Measurements from ENCODE around the gene CCDC88A. TPM values are rescaled to one million over a fixed set of nuclear protein-coding genes. Genes with fewer than 3 reads are reported as not detected.
A peak's percentile ranks its signal among the peaks of the same experiment; 100 is the strongest.

CCDC88A gene
- polyA plus RNA-seq, 2 of the 4 experiments (the other 2 are of a cell fraction) = 21.3 to 77.8 TPM

DNA sequence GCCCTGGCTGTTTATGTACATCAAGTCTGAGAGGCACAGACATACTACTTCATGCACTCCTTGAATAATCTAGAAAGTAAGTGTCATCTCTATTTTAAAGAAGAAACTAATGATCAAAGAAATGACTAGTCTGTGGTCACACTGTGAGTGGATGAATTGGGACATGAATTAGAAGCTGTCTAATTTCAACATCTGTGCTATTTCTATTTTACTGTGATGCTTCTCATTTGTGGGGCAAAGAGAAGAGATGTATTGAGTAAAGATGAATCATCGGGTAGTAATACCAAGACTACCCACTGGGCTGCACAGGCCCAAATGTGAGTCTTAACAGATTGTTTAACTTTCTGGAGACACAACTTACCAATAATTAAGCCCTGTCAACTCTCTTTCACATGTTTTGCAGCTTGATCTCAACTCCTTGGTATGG lies 108.2 kb downstream of the CCDC88A start:
- no peaks in the 10 kb centered on the region for H3K9me3 ChIP-seq
- ATAC-seq (peak; percentile 95), FAIRE-seq (no peak), DNase-seq (ENCODE audit: low read depth in 1 of 2, low spot score in 1 of 2) (peak; percentile 16 to 25)
- TF ChIP-seq FOSL2 (IDR thresholded peaks at IDR 0.05) (no peak), FOSL2 (CRISPR knock-in tag; IDR thresholded peaks at IDR 0.05) (peak; percentile 68), RAD21 (conservative IDR thresholded peaks at IDR 0.05 in 1 of 2, IDR thresholded peaks at IDR 0.05 in 1 of 2) (0 out of 5 replicates have a peak, but pooled peaks of 1 of the 2 experiments have one; percentile 10), JUNB (IDR thresholded peaks at IDR 0.05) (no peak), HOXB13 (CRISPR knock-in tag; IDR thresholded peaks at IDR 0.05; ENCODE audit: low read depth) (no peak), RFX5 (IDR thresholded peaks at IDR 0.05) (no peak)
- TF ChIP-seq, protein P1, sequence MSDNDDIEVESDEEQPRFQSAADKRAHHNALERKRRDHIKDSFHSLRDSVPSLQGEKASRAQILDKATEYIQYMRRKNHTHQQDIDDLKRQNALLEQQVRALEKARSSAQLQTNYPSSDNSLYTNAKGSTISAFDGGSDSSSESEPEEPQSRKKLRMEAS (IDR thresholded peaks at IDR 0.05) = no peak
- TF ChIP-seq, protein P2, sequence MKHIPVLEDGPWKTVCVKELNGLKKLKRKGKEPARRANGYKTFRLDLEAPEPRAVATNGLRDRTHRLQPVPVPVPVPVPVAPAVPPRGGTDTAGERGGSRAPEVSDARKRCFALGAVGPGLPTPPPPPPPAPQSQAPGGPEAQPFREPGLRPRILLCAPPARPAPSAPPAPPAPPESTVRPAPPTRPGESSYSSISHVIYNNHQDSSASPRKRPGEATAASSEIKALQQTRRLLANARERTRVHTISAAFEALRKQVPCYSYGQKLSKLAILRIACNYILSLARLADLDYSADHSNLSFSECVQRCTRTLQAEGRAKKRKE (CRISPR knock-in tag; IDR thresholded peaks at IDR 0.05; ENCODE audit: low read depth) = no peak
- POLR2A ChIA-PET = no interaction called here
- no peak overlapping the region for H3K27ac ChIP-seq
- CTCF ChIA-PET = interaction anchor here (0.7 to 1.7 kb wide), 4 partner anchors 9 to 120 kb away, joined by 3 to 4 read pairs (median 3); no protein-coding TSS in a partner anchor
- no peak overlapping the region for H3K4me2 ChIP-seq
- WGBS (ENCODE audit: missing lambda C conversion rate) = 30% methylated on average over 1 of the region's 1 CpG
- no peak overlapping the region for H3K4me3 ChIP-seq
- H3K4me1 ChIP-seq = peaks cover 12% of the 10 kb centered on the region

DNA sequence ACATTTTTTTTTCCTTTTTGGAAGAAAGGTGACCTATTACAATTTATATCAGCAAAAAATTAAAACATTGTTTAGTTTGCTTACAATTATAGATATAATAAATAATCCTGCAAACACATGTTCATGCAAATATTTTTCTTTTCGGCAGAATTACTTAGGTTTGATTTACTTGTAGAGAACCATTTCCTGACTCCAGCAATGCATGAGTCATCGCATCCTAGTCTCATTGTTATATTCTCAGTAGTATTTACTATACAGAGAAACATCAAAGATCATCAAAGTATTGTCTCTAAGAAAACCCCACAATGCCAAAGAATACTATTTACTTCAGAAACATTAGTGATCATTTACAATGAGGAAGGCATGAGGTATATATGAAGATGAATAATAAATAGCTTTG lies 110.2 kb downstream of the CCDC88A start:
- no peaks in the 10 kb centered on the region for H3K9me3 ChIP-seq
- ChIA-PET CTCF (no interaction called here), POLR2A (no interaction called here)
- H3K4me2 ChIP-seq = no peak overlapping the region
- peaks cover 12% of the 10 kb centered on the region for H3K4me1 ChIP-seq
- 69% methylated on average over 2 of the region's 2 CpGs for WGBS (ENCODE audit: missing lambda C conversion rate)
- ATAC-seq (no peak), FAIRE-seq (peak; percentile 18), DNase-seq (ENCODE audit: low read depth in 1 of 2, low spot score in 1 of 2) (no peak)
- TF ChIP-seq MYC (IDR thresholded peaks at IDR 0.05; ENCODE audit: borderline replicate concordance, low read length) (no peak), FOSL2 (IDR thresholded peaks at IDR 0.05) (no peak), FOSL2 (CRISPR knock-in tag; IDR thresholded peaks at IDR 0.05) (peak; percentile 85), NPAS2 (CRISPR knock-in tag; IDR thresholded peaks at IDR 0.05; ENCODE audit: borderline replicate concordance) (no peak)
- TF ChIP-seq, protein P3, sequence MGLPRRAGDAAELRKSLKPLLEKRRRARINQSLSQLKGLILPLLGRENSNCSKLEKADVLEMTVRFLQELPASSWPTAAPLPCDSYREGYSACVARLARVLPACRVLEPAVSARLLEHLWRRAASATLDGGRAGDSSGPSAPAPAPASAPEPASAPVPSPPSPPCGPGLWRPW (IDR thresholded peaks at IDR 0.05) = no peak
- H3K27ac ChIP-seq = no peak overlapping the region
- H3K4me3 ChIP-seq = no peak overlapping the region

DNA sequence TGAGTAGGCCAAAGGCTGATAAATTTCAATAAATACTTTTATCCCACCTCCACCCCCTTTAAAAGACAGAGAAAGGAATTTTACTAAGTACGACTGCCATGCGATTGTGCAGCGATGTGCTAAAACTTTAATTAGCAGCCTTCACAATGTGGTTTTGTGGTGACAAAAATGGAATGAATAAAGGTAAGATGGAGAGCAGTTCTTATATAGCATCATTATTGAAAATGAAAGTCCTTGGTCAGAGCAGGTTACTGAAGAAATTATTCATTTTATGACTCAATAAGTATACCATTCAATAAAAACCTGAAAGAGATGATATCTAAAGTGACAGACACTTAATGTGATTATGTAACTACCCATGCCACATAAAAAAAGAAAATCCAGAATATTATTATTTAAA lies 117.4 kb downstream of the CCDC88A start:
- ATAC-seq = no peak
- H3K4me3 ChIP-seq = no peak overlapping the region

DNA sequence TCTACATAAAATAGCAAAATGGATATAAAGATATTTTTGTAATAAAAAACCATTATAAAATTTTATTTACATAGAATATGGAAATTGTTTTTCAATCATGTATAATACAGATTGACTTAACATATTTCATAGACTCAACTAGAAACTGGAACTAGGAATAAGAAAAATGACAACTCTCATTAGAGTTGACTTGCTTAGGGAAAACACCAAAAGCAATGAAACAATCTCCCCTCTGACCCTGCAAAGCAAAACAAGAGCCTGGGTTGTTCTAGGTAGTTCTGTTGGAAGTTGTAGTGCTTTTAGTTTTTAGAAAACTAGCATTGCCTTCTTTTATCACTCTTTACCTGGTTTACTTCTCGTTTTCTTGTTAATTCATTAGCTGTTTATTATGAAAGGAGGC lies 118.4 kb downstream of the CCDC88A start:
- ChIA-PET CTCF (interaction anchor here (1.1 to 1.2 kb wide), 2 partner anchors 17 to 19 kb away, joined by 3 read pairs; no protein-coding TSS in a partner anchor), POLR2A (no interaction called here)
- no peak for ATAC-seq
- TF ChIP-seq TFCP2L1 (CRISPR knock-in tag; IDR thresholded peaks at IDR 0.05) = no peak
- TF ChIP-seq MAFK (IDR thresholded peaks at IDR 0.05; ENCODE audit: partially characterized antibody) = no peak
- no peak for TF ChIP-seq KDM5A (IDR thresholded peaks at IDR 0.05)
- TF ChIP-seq RARB (CRISPR knock-in tag; IDR thresholded peaks at IDR 0.05) = no peak
- TF ChIP-seq HOXB5 (CRISPR knock-in tag; IDR thresholded peaks at IDR 0.05) = no peak
- TF ChIP-seq NFE2L2 (conservative IDR thresholded peaks at IDR 0.05; ENCODE audit: low read length) = no peak
- no peak for TF ChIP-seq POLR2A (IDR thresholded peaks at IDR 0.05; ENCODE audit: low read length)
- TF ChIP-seq, protein P2 (CRISPR knock-in tag; IDR thresholded peaks at IDR 0.05; ENCODE audit: low read depth) = no peak
- no peak for TF ChIP-seq ZC3H11A (IDR thresholded peaks at IDR 0.05)
- no peak for TF ChIP-seq FOXS1 (CRISPR knock-in tag; IDR thresholded peaks at IDR 0.05)
- no peak for TF ChIP-seq NR3C1 (IDR thresholded peaks at IDR 0.05)
- TF ChIP-seq ZNF302 (CRISPR knock-in tag; IDR thresholded peaks at IDR 0.05) = no peak
- TF ChIP-seq, protein P3 (IDR thresholded peaks at IDR 0.05) = no peak
- no peak for TF ChIP-seq FOSB (CRISPR knock-in tag; IDR thresholded peaks at IDR 0.05)
- no peak for TF ChIP-seq EP300 (IDR thresholded peaks at IDR 0.05)

More for the DNA sequence above, 117.4 kb downstream of the CCDC88A start:
- ChIA-PET CTCF (interaction anchor here (1.1 to 1.2 kb wide), 2 partner anchors 18 kb away, joined by 3 read pairs; no protein-coding TSS in a partner anchor), POLR2A (no interaction called here)
- H3K9me3 ChIP-seq = no peaks in the 10 kb centered on the region
- DNase-seq (ENCODE audit: low read depth in 1 of 2, low spot score in 1 of 2) (no peak), FAIRE-seq (no peak)
- TF ChIP-seq ZNF302 (CRISPR knock-in tag; IDR thresholded peaks at IDR 0.05) = no peak
- no peak for TF ChIP-seq CEBPB (IDR thresholded peaks at IDR 0.05)
- no peak for TF ChIP-seq ZC3H11A (IDR thresholded peaks at IDR 0.05)
- no peak for TF ChIP-seq HDAC2 (IDR thresholded peaks at IDR 0.05)
- TF ChIP-seq KDM5A (IDR thresholded peaks at IDR 0.05) = no peak
- no peak for TF ChIP-seq MAZ (IDR thresholded peaks at IDR 0.05; ENCODE audit: borderline replicate concordance, low read depth, low read length)
- TF ChIP-seq MAFK (IDR thresholded peaks at IDR 0.05; ENCODE audit: partially characterized antibody) = no peak
- TF ChIP-seq NR3C1 (IDR thresholded peaks at IDR 0.05) = no peak
- no peak for TF ChIP-seq RFX5 (IDR thresholded peaks at IDR 0.05)
- TF ChIP-seq, protein P3 (IDR thresholded peaks at IDR 0.05) = no peak
- TF ChIP-seq EHMT2 (IDR thresholded peaks at IDR 0.05; ENCODE audit: low read depth) = no peak
- no peak for TF ChIP-seq CHD4 (IDR thresholded peaks at IDR 0.05; ENCODE audit: borderline replicate concordance)
- no peak for TF ChIP-seq FOSL2 (IDR thresholded peaks at IDR 0.05)
- no peak for TF ChIP-seq FOSL2 (CRISPR knock-in tag; IDR thresholded peaks at IDR 0.05)
- TF ChIP-seq RARB (CRISPR knock-in tag; IDR thresholded peaks at IDR 0.05) = no peak
- TF ChIP-seq, protein P4, sequence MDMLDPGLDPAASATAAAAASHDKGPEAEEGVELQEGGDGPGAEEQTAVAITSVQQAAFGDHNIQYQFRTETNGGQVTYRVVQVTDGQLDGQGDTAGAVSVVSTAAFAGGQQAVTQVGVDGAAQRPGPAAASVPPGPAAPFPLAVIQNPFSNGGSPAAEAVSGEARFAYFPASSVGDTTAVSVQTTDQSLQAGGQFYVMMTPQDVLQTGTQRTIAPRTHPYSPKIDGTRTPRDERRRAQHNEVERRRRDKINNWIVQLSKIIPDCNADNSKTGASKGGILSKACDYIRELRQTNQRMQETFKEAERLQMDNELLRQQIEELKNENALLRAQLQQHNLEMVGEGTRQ (IDR thresholded peaks at IDR 0.05) = no peak
- no peak overlapping the region for H3K4me2 ChIP-seq
- no peak overlapping the region for H3K27ac ChIP-seq
- no peaks in the 10 kb centered on the region for H3K4me1 ChIP-seq
- WGBS (ENCODE audit: missing lambda C conversion rate) = 94% methylated on average over 3 of the region's 3 CpGs

More for the DNA sequence above, 118.4 kb downstream of the CCDC88A start:
- Histone ChIP-seq H3K4me3 (no peak overlapping the region), H3K27ac (no peak overlapping the region), H3K4me2 (no peak overlapping the region), H3K4me1 (no peaks in the 10 kb centered on the region), H3K9me3 (no peaks in the 10 kb centered on the region)
- 91% methylated on average over 1 of the region's 1 CpG for WGBS (ENCODE audit: missing lambda C conversion rate)
- DNase-seq (ENCODE audit: low read depth in 1 of 2, low spot score in 1 of 2) (no peak), FAIRE-seq (no peak)
